GM13976 (cell line): Measurements from ENCODE around the gene CRMP1.

Experiments
- DNase-seq: peaks from one replicate; pipeline ENCODE4 v3.0.0; 2012; ENCODE audit warnings: low spot score
- CTCF ChIP-seq: IDR thresholded peaks from 2 replicates; pipeline ENCODE4 v1.5.1; 2012; ENCODE audit warnings: borderline replicate concordance, mild to moderate bottlenecking; ENCODE audit not compliant: insufficient read depth; ENCODE audit errors: extremely low read depth, missing control alignments, control extremely low read depth
- in situ Hi-C: fragments of 300-500 bp; cut with MboI; formaldehyde crosslinking; loops from one replicate; pipeline ENCODE4 v1.12.0; 2022; ENCODE audit warnings: low sequenced_read_pairs, mixed read lengths, inconsistent platforms; ENCODE audit not compliant: unreplicated experiment

The CRMP1 gene

GRCh38 chr4:5791654-5792053 lies 101.2 kb downstream of the CRMP1 start:
- in situ Hi-C loops, result no loop called here
- no peak for TF ChIP-seq CTCF
- no peak for DNase-seq

- in situ Hi-C loops, result no loop called here
- DNase-seq, result no peak
- no peak for TF ChIP-seq CTCF
Measured at GRCh38 chr4:5790546-5790857, 102.4 kb downstream of the CRMP1 start.

GRCh38 chr4:5789141-5789540 lies 103.7 kb downstream of the CRMP1 start:
- no peak for TF ChIP-seq CTCF
- in situ Hi-C loops, result no loop called here
- no peak for DNase-seq

GRCh38 chr4:5788144-5788543 lies 104.7 kb downstream of the CRMP1 start:
- no peak for DNase-seq
- in situ Hi-C loops, result no loop called here
- no peak for TF ChIP-seq CTCF

GRCh38 chr4:5787311-5787710 lies 105.6 kb downstream of the CRMP1 start:
- no peak for DNase-seq
- in situ Hi-C loops, result no loop called here
- TF ChIP-seq CTCF, result no peak

- in situ Hi-C loops, result no loop called here
- TF ChIP-seq CTCF, result no peak
- no peak for DNase-seq
Measured at GRCh38 chr4:5785806-5786680, 106.8 kb downstream of the CRMP1 start.
